OCI-LY7 (cell line): ENCODE results near the gene POMC. TPM values are rescaled to one million over a fixed set of nuclear protein-coding genes. Genes with fewer than 3 reads are reported as not detected.

Source experiments
- Bru-seq: library from RNA; stranded (reverse); fragments of 400-500 nt; gene quantifications from one replicate; lab custom pipeline; 2021; lab: Mats Ljungman, UMichigan
- BruChase-seq, 2 experiments: library from RNA; stranded (reverse); fragments of 400-500 nt; gene quantifications; one replicate each; lab custom pipeline; 2021; lab: Mats Ljungman, UMichigan
- BruUV-seq: library from RNA; stranded (reverse); fragments of 400-500 nt; replicated peaks from 2 replicates; lab custom pipeline; 2021; lab: Mats Ljungman, UMichigan
- CTCF ChIA-PET: fragments of 300-600 bp; sonication (Branson Sonifier 250); formaldehyde crosslinking; loops from one replicate; lab custom pipeline; 2022; ENCODE audit warnings: antibody characterized with exemption; ENCODE audit not compliant: unreplicated experiment; lab: Charles Lee
- POLR2A ChIA-PET: fragments of 300-600 bp; sonication (Branson Sonifier 250); formaldehyde crosslinking; loops from one replicate; lab custom pipeline; 2022; ENCODE audit warnings: antibody characterized with exemption; lab: Charles Lee
- DNase-seq: peaks from one replicate; pipeline ENCODE4 v3.0.0-alpha.2; 2015; ENCODE audit warnings: low spot score
- H2AFZ ChIP-seq: fragments of 200-600 bp; sonication (generic), shearing (Covaris generic); 2 replicates; pipeline ENCODE4 v1.6.1; 2014; ENCODE audit warnings: mild to moderate bottlenecking, antibody characterized with exemption, low read length, moderate library complexity
- H3K27ac ChIP-seq: fragments of 200-600 bp; sonication (generic); 2 replicates; pipeline ENCODE4 v1.5.1; 2014; ENCODE audit warnings: mixed run types, low read depth, mild to moderate bottlenecking, moderate library complexity, low read length, inconsistent platforms; ENCODE audit not compliant: poor library complexity, severe bottlenecking
- H3K36me3 ChIP-seq: fragments of 200-600 bp; sonication (generic); 2 replicates; pipeline ENCODE4 v1.6.1; 2014; ENCODE audit warnings: mild to moderate bottlenecking, antibody characterized with exemption, low read length, moderate library complexity, mixed read lengths; ENCODE audit not compliant: insufficient read depth
- H3K4me1 ChIP-seq: fragments of 200-600 bp; sonication (generic); 2 replicates; pipeline ENCODE4 v1.5.1; 2014; ENCODE audit warnings: mild to moderate bottlenecking, low read length; ENCODE audit not compliant: insufficient read depth, poor library complexity, severe bottlenecking
- H3K4me2 ChIP-seq: fragments of 200-600 bp; sonication (generic); 2 replicates; pipeline ENCODE4 v1.6.1; 2014; ENCODE audit warnings: mild to moderate bottlenecking, low read length
- H3K4me3 ChIP-seq: fragments of 200-600 bp; sonication (generic); 2 replicates; pipeline ENCODE4 v1.5.1; 2014; ENCODE audit warnings: mild to moderate bottlenecking, low read depth, low read length; ENCODE audit not compliant: poor library complexity, severe bottlenecking
- H3K79me2 ChIP-seq: fragments of 200-600 bp; sonication (generic); 2 replicates; pipeline ENCODE4 v1.6.1; 2016; ENCODE audit warnings: low read depth, mild to moderate bottlenecking, low read length, moderate library complexity, mixed read lengths; ENCODE audit not compliant: insufficient read depth
- H3K9me2 ChIP-seq: fragments of 200-600 bp; sonication (generic); 2 replicates; pipeline ENCODE4 v1.6.1; 2016; ENCODE audit warnings: mild to moderate bottlenecking, low read length, mixed read lengths; ENCODE audit not compliant: insufficient read depth
- H3K9me3 ChIP-seq: fragments of 200-600 bp; sonication (generic); 2 replicates; pipeline ENCODE4 v1.6.1; 2014; ENCODE audit warnings: mild to moderate bottlenecking, mixed run types, low read length, mixed read lengths
- H4K20me1 ChIP-seq: fragments of 200-600 bp; sonication (generic); 2 replicates; pipeline ENCODE4 v1.6.1; 2014; ENCODE audit warnings: mild to moderate bottlenecking, antibody characterized with exemption, low read length, moderate library complexity, mixed read lengths; ENCODE audit not compliant: insufficient read depth
- CTCF ChIP-seq: fragments of 200-600 bp; sonication (generic); conservative IDR thresholded peaks from 2 replicates; pipeline ENCODE4 v1.5.1; 2014; ENCODE audit warnings: mild to moderate bottlenecking, antibody characterized with exemption, low read length, moderate library complexity, mixed read lengths
- EZH2phosphoT487 ChIP-seq: fragments of 200-600 bp; sonication (generic); IDR thresholded peaks from 2 replicates; pipeline ENCODE4 v1.6.1; 2018; ENCODE audit warnings: low read depth, borderline replicate concordance, mild to moderate bottlenecking, mixed run types, antibody characterized with exemption, low read length, moderate library complexity, mixed read lengths
- intact Hi-C: fragments of 100-400 bp; cut with micrococcal nuclease; formaldehyde crosslinking; loops from one replicate; pipeline ENCODE4 v1.10.0; 2022; ENCODE audit not compliant: unreplicated experiment
- long read RNA-seq: library from polyadenylated mRNA; stranded (forward); transcript quantifications from one replicate; pipeline ENCODE4 v2.0.0, GENCODE V29; 2022
- total RNA-seq, 2 experiments: library from RNA; depleted of rRNA in 1 of 2; stranded (reverse); fragments of >200 nt in 1 of 2; shearing (Covaris generic) in 1 of 2; gene quantifications; 2 replicates each; pipeline ENCODE4 v1.2.3, GENCODE V29; 2014 to 2022

Gene POMC
- total RNA-seq (2014; rRNA removed; shearing (Covaris generic)) (not detected in 2 replicates), total RNA-seq (2022) (not detected in 2 replicates), Bru-seq, nascent RNA (not detected), BruChase-seq, experiment 1, labeled RNA remaining after a 6-hour chase (not detected), BruChase-seq, experiment 2, labeled RNA remaining after a 2-hour chase (not detected)
- long read RNA-seq: 0 reads

GRCh38 chr2:25168256-25169072 is at the start of gene POMC:
POMC (minus strand) TSS chr2:25168580; CDS start chr2:25164772, 3,808 bp downstream.
- POLR2A ChIA-PET: interaction anchor here (0.5 to 0.8 kb wide), 3 partner anchors 17 to 490 kb away, joined by 3 to 4 read pairs (median 3); no protein-coding TSS in a partner anchor
- no peak for TF ChIP-seq CTCF
- TF ChIP-seq EZH2phosphoT487: no peak
- intact Hi-C loops: no loop called here
- Histone ChIP-seq H3K4me3 (no peak within 1 kb of the TSS), H4K20me1 (no peaks in the 10 kb centered on the region; the same call in 1 of the 2 replicates), H3K9me2 (no peaks in the 10 kb centered on the region), H3K79me2 (no peaks in the 10 kb centered on the region), H3K9me3 (no peaks in the 10 kb centered on the region), H3K4me2 (no peak within 1 kb of the TSS), H2AFZ (no peak within 1 kb of the TSS), H3K36me3 (no peaks in the 10 kb centered on the region), H3K27ac (no peak within 1 kb of the TSS), H3K4me1 (peaks cover 5% of the 10 kb centered on the region)
- DNase-seq: no peak
- BruUV-seq: no TSS peak
- CTCF ChIA-PET: no interaction called here

GRCh38 chr2:25218100-25218499 is 49.7 kb upstream of the POMC start:
- Histone ChIP-seq H3K4me3 (no peak overlapping the region), H3K79me2 (no peaks in the 10 kb centered on the region), H3K27ac (no peak overlapping the region), H4K20me1 (no peaks in the 10 kb centered on the region), H3K4me2 (no peak overlapping the region), H2AFZ (no peak overlapping the region), H3K9me3 (no peaks in the 10 kb centered on the region), H3K9me2 (no peaks in the 10 kb centered on the region), H3K4me1 (no peaks in the 10 kb centered on the region), H3K36me3 (no peaks in the 10 kb centered on the region)
- intact Hi-C loops: no loop called here
- POLR2A ChIA-PET: interaction anchor here (0.6 kb wide), 1 partner anchor 448 kb away, joined by 4 read pairs; no protein-coding TSS in a partner anchor
- DNase-seq: no peak
- BruUV-seq: no TSS peak
- CTCF ChIA-PET: no interaction called here
- no peak for TF ChIP-seq EZH2phosphoT487
- no peak for TF ChIP-seq CTCF
